GM19193 (cell line): ENCODE measurements around the gene C12orf60.

Experiments
- POLR2A ChIP-seq: IDR thresholded peaks from 4 replicates; pipeline ENCODE4 v1.6.1; 2011; ENCODE audit not compliant: insufficient read depth, insufficient read length; ENCODE audit errors: extremely low read depth

C12orf60 gene

DNA sequence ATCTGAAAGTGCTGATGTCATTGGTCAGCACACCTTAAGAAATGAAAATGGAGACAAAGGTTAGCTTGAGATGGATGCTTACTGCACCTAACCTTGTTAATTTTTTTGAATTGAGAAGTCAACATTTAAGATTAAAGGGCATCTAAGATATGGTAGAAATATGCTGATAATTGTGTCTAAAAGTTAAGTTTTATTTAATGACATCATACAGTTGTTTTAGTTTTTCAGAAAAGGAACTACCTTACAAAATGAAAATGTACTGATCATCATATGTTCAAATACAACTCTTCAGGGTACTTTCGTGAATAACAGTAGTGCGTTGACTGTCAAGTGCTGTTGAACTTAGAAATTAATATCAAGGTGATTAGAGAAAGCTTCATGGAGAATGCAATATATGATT, 8.0 kb downstream of the C12orf60 start:
- no peak for TF ChIP-seq POLR2A

DNA sequence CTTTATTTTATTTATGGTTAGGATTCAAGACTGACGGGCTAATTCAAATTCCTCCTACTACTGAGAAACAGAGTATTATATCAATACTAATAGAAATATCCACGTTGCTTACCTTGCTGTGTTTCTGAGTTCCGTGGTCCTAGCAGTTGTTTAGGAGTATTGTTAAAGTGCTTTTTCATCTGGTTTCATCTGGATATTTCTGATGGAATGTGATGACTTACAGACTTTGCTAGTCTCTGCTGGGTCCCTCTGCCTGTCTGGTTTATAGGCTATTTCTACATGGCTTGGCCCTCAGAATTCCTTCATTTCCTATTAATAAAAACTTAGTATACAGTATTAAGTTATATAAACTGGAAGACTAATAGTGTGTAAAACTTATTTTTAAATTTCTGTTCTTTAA, 10.5 kb downstream of the C12orf60 start, which contains the start of gene SMCO3:
Gene SMCO3 (minus strand): TSS at position 169 of the 400 bp plus-strand sequence. CDS start 7,502 bp downstream, outside the sequence.
- no peak for TF ChIP-seq POLR2A

- TF ChIP-seq POLR2A = no peak
Measured at GRCh38 chr12:14824012-14824634, 20.7 kb downstream of the C12orf60 start.

- TF ChIP-seq POLR2A = no peak
Measured at GRCh38 chr12:14825256-14825655, 21.8 kb downstream of the C12orf60 start.

GRCh38 chr12:14826491-14826890, 23.0 kb downstream of the C12orf60 start:
- TF ChIP-seq POLR2A = no peak

- TF ChIP-seq POLR2A = no peak
Measured at GRCh38 chr12:14827043-14827442, 23.6 kb downstream of the C12orf60 start.

- no peak for TF ChIP-seq POLR2A
Measured at GRCh38 chr12:14828892-14829291, 25.4 kb downstream of the C12orf60 start.

DNA sequence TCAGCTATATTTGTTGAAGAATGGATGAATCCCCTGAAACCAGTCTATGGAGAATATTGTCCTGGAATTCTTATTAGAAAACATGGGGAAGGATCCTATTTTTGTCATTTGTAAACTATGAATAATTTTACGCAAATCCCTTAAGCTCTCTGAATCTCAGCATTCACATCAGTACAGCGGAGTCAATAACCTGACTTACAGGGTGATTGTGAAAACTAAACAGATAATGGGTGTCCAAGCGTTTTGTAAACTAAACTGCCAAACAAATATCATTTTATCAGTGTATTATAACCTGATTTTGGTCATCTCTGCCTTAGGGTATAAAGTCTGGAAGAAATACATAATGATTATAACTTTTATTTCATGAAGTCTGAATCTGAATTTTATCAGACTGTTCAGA, 29.9 kb downstream of the C12orf60 start:
- no peak for TF ChIP-seq POLR2A

GRCh38 chr12:14833952-14834351, 30.5 kb downstream of the C12orf60 start:
- TF ChIP-seq POLR2A = no peak

GRCh38 chr12:14834509-14834908, 31.0 kb downstream of the C12orf60 start:
- no peak for TF ChIP-seq POLR2A

DNA sequence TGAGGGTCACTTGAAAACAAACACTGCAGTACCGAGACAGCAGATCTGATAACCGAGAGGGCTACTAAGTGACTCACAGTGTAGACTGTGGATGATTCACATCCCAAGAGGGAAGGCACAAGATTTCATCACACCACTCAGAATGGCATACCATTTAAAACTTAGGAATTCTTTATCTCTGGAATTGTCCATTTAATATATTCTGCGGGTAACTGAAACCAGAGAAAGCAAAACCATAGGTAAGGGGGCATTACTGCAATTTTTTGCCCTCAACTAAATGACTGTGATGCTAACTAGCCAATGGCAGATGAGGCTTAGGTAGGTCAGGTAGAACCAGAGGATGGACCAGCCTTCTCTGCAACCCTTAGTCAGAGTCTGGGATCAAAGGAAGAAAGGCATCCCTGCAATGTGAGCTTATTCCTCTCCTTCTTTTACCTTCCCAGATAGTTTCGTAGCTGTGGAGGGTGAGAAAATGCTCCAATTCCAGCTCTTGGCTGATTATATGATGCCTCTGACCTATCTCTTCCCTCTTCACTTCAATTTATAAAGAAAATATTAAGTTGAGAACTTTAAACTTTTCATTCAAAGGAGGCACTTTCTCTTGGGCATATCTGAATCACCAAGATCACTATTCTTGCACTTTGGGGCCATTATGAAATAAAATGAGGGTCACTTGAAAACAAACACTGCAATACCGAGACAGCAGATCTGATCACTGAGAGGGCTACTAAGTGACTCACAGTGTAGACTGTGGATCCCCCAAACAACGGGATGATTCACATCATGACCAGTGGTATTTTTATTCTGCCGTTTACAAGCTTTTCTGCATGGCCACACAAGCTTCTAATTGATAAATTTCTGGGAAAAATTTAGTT, 33.1 kb downstream of the C12orf60 start:
- TF ChIP-seq POLR2A = no peak

- TF ChIP-seq POLR2A = no peak
Measured at GRCh38 chr12:14839262-14839661, 35.8 kb downstream of the C12orf60 start.

DNA sequence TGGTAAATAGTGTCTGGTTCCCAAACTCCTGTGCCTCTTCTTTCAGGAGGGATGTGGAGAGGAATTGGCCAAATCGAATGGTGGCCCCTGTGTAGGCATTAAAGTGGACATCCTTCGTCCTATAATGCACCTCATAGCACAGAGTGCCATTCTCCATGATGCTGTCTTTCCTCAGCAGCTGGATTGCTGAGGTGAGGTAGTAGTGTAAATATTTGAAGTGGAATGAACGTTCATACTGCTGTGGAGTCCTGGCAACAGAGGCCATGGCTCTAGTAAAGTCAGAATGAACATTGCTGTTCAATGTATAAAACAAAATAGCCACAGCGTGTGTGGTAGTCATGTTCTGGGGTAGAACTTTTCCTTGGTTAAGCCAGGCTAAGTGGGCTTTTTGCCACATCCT, 37.1 kb downstream of the C12orf60 start:
- no peak for TF ChIP-seq POLR2A

DNA sequence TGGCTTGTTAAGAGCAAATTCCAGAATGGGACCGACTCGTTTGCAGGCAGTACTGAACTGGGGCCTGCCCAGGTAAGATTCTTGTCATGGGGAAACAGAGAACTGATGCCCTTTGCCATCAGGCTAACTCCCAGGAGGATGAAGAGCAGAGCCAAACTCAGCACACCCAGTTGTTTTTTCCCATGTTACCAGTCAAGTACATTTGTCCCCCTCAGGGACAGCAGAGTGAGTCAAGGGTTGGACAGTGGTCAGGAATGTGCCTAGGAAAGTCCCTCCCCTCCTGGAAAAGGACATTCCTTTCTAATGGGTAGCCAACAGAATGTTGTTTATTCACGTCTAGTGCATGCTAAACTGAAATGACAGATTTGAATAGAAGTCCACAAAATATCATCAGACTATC, 38.3 kb downstream of the C12orf60 start:
- TF ChIP-seq POLR2A = no peak

- TF ChIP-seq POLR2A = no peak
Measured at GRCh38 chr12:14842315-14842714, 38.8 kb downstream of the C12orf60 start.

DNA sequence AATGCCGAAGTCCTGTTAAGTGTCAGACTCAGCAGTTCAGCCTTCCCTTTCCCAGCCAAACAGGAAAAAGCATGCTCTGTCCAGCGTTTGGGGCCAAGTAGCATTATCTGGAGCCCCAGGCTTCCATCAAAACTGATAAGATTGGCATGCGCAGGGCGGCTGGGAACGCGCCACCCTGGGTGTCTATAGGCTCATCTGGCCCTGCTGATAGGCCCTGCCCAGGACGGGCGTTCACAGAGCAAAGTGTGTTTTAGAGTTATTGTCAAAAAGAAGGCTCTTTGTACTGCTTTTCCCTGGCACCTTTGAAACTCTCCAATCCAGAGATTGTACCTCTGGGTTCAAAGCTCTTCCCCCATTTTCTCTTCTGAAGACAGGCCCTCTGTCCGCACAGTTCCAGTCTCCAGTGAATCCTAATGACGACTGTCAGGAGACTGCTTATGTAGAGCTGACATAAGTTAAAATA, 40.0 kb downstream of the C12orf60 start, which contains the start of gene ART4:
Gene ART4 (minus strand): TSS at position 102 of the 463 bp plus-strand sequence. CDS start 413 bp downstream, outside the sequence.
- no peak for TF ChIP-seq POLR2A
